SHP77 (cell line): Measurements from ENCODE around the gene LRRC7.
"Not testable (repeated sequence)": the region's sequence is repeated elsewhere in the genome, so short reads cannot be mapped to it uniquely, and the experiment has no call there.

Experiments used
- DNase-seq, 2 experiments: peaks; one replicate each; lab custom pipeline; 2025; lab: John Stamatoyannopoulos, UW

Gene LRRC7

GRCh38 chr1:70041317-70042045 lies 473.8 kb downstream of the LRRC7 start:
- no peak for DNase-seq

GRCh38 chr1:70042090-70042731 lies 474.5 kb downstream of the LRRC7 start:
- DNase-seq: no peak

- DNase-seq: no peak
These were observed 476.1 kb downstream of the LRRC7 start for GRCh38 chr1:70043804-70044203.

GRCh38 chr1:70044832-70045231 lies 477.1 kb downstream of the LRRC7 start:
- no peak for DNase-seq

- DNase-seq: not testable (repeated sequence)
These were observed 477.9 kb downstream of the LRRC7 start for GRCh38 chr1:70045581-70045980.

GRCh38 chr1:70048336-70049094 lies 480.8 kb downstream of the LRRC7 start:
- DNase-seq: no peak

GRCh38 chr1:70051926-70052325 lies 484.2 kb downstream of the LRRC7 start:
- DNase-seq: no peak

DNA sequence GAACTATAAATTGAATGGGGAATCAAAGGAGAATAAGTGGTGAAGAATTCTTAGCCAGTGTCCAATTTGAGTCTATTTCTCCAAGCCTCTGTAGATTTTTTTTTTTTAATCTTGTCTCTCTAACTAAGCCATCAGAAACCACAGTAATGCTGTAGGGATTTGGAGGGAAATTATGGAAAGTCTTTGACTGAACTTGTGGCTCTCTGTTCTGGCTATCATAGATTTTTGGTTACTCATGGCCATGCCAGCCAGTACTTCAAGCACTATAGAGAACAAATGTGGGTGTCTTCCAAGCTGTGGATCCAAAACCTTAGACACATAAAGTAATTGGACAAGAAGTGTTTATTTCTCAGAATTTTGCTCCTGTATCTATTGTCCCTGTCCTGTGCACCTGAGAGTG lies 489.8 kb downstream of the LRRC7 start:
- DNase-seq: no peak

- no peak for DNase-seq
These were observed 493.5 kb downstream of the LRRC7 start for GRCh38 chr1:70061231-70061630.

DNA sequence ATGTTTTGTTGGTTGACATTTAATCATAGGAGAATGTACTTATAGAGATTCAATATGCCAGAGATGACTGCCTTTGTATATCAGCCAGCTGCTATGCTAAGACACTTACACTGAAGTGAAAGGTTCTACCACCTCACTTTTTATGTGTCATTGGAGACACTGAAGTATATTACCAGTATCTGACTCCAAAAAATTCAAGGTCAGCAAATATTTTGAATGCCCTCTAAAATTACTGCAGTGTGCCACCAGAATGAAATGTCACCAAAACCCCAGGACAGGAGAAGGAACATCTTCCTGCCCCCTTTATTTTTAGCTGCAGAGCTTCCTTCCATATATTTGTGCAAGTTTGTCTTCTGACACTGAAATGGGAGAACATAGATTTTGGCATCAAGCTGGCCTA lies 496.1 kb downstream of the LRRC7 start:
- no peak for DNase-seq

DNA sequence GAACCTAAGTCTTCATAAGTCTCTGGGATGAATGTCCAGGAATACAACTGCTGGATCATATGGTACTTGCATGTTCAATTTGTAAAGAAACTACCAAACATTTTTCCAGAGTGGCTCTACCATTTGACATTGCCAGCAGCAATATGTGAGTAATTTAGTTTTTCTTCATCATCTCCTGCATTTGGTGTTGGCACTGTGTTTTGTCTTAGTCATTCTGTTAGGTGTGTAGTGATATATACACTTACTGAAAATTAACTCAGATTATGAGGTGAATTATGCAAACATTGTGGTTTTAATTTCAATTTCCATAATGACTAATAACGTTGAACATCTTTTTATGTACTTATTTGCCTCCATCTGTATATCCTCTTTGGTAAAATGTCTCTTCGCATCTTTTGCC lies 499.0 kb downstream of the LRRC7 start:
- DNase-seq: no peak

GRCh38 chr1:70071601-70072000 lies 503.9 kb downstream of the LRRC7 start:
- DNase-seq: no peak

- DNase-seq: peak; percentile 10 to 19
These were observed 504.6 kb downstream of the LRRC7 start for GRCh38 chr1:70072231-70072751.

- DNase-seq: no peak
These were observed 508.0 kb downstream of the LRRC7 start for GRCh38 chr1:70075761-70076160.

- no peak for DNase-seq
These were observed 509.3 kb downstream of the LRRC7 start for GRCh38 chr1:70077066-70077465.

DNA sequence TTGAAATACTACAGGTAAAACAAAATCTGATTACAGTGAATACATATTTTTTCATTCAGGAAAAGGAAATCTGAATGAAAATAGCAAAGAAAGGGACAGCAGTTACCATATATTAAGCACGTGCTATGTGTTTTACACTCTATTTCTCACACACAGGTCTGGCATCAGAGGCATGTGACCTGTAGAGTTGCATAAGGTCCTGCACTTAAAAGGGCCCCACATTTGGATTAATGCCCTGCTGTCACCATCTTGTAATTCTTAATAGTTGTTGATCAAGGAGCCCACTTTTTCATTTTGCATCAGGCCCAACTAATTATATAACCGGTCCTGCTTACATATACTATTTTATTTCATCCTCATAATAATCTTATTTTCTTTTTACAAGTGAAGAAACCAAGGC lies 511.8 kb downstream of the LRRC7 start:
- DNase-seq: no peak

DNA sequence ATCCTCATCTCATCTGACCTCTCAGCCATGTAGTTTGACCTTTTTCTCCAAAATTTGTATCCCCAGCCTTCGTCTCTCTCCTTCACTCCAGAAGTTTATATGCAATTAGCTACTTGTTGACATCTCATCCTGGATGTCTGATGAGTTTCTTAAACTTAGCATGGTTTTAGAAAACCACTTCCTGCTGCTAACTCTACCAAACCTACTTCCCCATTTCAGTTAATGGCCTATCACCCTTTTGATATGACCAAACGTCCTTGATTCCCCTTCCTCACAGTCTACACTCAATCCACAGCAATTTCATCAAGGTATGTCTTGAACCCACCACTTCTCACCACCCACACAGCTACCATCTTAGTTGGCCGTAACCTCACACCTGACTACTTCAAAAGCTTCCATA lies 515.8 kb downstream of the LRRC7 start:
- no peak for DNase-seq

- no peak for DNase-seq
These were observed 516.7 kb downstream of the LRRC7 start for GRCh38 chr1:70084314-70084915.

DNA sequence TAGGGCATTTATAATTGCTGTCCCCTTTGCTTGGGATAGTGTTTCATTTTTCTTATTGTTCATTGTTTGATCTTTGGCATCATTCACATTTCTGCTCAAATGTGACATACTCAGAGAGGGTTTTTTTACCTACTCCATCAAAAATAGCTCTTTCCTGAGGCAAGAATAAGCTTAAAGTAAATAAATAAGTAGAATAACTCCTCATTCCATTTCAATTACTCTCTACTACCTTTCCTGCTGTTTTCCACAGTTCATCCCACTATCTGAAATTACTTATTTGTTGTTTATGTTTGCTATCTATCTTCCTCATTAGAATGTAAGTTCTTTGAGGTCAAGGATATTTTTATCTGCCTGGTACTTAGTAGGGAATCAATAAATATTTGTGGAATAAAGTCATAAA lies 517.8 kb downstream of the LRRC7 start:
- DNase-seq: no peak

DNA sequence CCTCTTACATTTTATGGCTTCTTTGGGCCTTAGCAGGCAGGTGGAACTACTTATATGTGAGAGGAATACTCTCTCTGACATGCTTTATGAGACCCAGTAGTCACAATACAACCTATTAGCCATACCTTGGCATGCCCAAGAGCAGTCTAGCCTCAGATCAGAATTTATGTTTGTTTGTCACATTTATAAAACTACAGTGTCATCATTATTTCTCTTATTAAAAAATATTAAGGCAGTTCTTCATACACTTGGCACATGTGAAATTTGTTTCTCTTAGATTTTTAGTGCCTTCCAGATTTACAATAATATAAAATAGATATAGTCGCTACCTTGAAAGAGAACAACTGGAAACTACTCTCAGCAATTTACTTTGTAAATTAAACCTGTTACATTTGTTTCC lies 519.2 kb downstream of the LRRC7 start:
- DNase-seq: no peak

DNA sequence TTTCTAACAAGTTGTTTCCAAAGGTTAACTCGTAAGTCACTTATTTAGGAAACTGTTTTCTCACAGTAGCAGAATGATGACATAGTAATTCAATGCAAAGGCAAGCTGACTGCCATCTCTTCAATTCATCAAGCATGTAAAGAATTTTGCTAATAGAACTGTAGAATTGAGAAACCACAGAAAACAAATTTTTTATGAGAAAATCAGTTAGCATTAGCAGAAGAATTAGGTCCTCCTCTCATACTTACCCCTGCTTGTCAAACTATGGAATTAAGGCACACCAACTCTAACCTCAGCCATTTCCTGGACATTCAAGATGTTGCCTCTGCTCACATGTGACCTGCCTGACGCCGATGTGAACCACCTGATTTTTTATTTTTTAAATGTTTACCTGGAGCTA lies 522.4 kb downstream of the LRRC7 start:
- no peak for DNase-seq

DNA sequence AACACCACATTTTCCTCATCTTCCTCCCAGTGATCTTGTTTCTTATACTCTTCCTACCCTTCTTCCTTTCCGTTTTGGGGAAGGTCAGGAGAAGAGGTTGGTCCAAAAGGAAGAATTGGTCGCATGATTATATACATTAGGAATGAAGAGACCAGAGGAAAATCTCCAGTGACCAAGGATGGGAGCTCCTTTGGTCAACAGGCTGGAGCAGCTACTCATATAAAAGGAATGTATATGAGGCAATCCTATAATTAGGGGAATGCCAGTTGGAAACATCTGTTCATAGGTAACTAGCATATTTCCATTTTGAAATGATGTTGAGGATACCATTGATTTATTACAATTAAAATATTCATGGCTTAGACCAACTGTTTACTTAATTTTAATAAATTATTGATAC lies 523.2 kb downstream of the LRRC7 start:
- DNase-seq: no peak
